HCT116 (cell line): Measurements from ENCODE around the gene MAP3K7CL. TPM values are rescaled to one million over a fixed set of nuclear protein-coding genes. Genes with fewer than 3 reads are reported as not detected.
A peak's percentile ranks its signal among the peaks of the same experiment; 100 is the strongest.

Experiments
- ATAC-seq: fragments of 200-7000 bp; cut with Tn5 transposase; 2 replicates; pipeline ENCODE4 v1.9.1; 2020; ENCODE audit warnings: mild to moderate bottlenecking, moderate library complexity
- BruUV-seq: library from RNA; stranded (reverse); fragments of 400-500 nt; replicated peaks from 2 replicates; lab custom pipeline; 2021; lab: Mats Ljungman, UMichigan
- CTCF ChIA-PET: fragments of 300-600 bp; sonication (Branson Sonifier 250); formaldehyde crosslinking; loops from one replicate; lab custom pipeline; 2021; ENCODE audit warnings: antibody characterized with exemption; lab: Charles Lee
- POLR2A ChIA-PET: fragments of 300-600, 350-600 bp; sonication (Branson Sonifier 250); formaldehyde crosslinking; loops from one replicate; lab custom pipeline; 2021; ENCODE audit warnings: antibody characterized with exemption; lab: Charles Lee
- RAD21 ChIA-PET, 2 experiments: fragments of 300-600 bp; sonication (Branson Sonifier 250); formaldehyde crosslinking; loops; one replicate each; lab custom pipeline; 2023; ENCODE audit warnings: low total read pairs in 2 of 2; ENCODE audit not compliant: uncharacterized antibody in 2 of 2, unreplicated experiment in 2 of 2, low non-redundant PET in 1 of 2; lab: Charles Lee
- DNase-seq: peaks from one replicate; pipeline ENCODE4 v3.0.0-alpha.2; 2010; ENCODE audit warnings: low read depth, low spot score
- H2AFZ ChIP-seq: fragments of 200-600 bp; shearing (Covaris generic), sonication (generic); 2 replicates; pipeline ENCODE4 v1.6.1; 2017; ENCODE audit warnings: low read depth, mixed run types, mixed read lengths, antibody characterized with exemption, low read length; ENCODE audit not compliant: poor library complexity, severe bottlenecking
- H3K27ac ChIP-seq: 2 replicates; pipeline ENCODE4 v1.5.1; 2012; ENCODE audit warnings: low read depth, low read length
- H3K27me3 ChIP-seq: fragments of 200-600 bp; sonication (generic); 2 replicates; pipeline ENCODE4 v1.6.1; 2016; ENCODE audit warnings: mixed run types, low read length, mixed read lengths; ENCODE audit not compliant: insufficient read depth
- H3K36me3 ChIP-seq, 2 experiments: fragments of 200-500 bp in 1 of 2; fragments of 200-600 bp in 1 of 2; sonication (Bioruptor generic) in 1 of 2; sonication (generic) in 1 of 2; 2 replicates each; pipeline versions ENCODE4 v1.5.1 to v1.6.1; 2014 to 2016; ENCODE audit warnings: low read length in 2 of 2, inconsistent platforms in 1 of 2, mixed read lengths in 1 of 2, mixed run types in 1 of 2; ENCODE audit not compliant: insufficient read depth in 2 of 2, control insufficient read depth in 1 of 2
- H3K4me1 ChIP-seq, 2 experiments: fragments of 200-600 bp in 1 of 2; sonication (generic) in 1 of 2; 2 replicates each; pipeline versions ENCODE4 v1.5.1 to v1.6.1; 2012 to 2017; ENCODE audit warnings: low read length in 2 of 2, inconsistent platforms in 1 of 2, mild to moderate bottlenecking in 1 of 2, mixed read lengths in 1 of 2, mixed run types in 1 of 2, moderate library complexity in 1 of 2; ENCODE audit not compliant: insufficient read depth in 2 of 2, control insufficient read depth in 1 of 2
- H3K4me2 ChIP-seq: fragments of 200-600 bp; sonication (generic); 2 replicates; pipeline ENCODE4 v1.6.1; 2017; ENCODE audit warnings: mixed run types, low read length, mixed read lengths
- H3K4me3 ChIP-seq, 2 experiments: fragments of 200-600 bp in 1 of 2; sonication (generic) in 1 of 2; replicated peaks in 1 of 2; 2 replicates each; pipeline ENCODE4 v1.5.1; 2011 to 2016; ENCODE audit warnings: low read length in 2 of 2, control low read depth in 1 of 2, low read depth in 1 of 2, mild to moderate bottlenecking in 1 of 2, mixed read lengths in 1 of 2, mixed run types in 1 of 2
- H3K79me2 ChIP-seq: fragments of 200-600 bp; sonication (generic); 2 replicates; pipeline ENCODE4 v1.6.1; 2017; ENCODE audit warnings: mild to moderate bottlenecking, mixed run types, low read length, moderate library complexity, mixed read lengths; ENCODE audit not compliant: insufficient read depth
- H3K9ac ChIP-seq: fragments of 200-600 bp; sonication (generic); 2 replicates; pipeline ENCODE4 v1.6.1; 2016; ENCODE audit warnings: low read length, mixed read lengths
- H3K9me2 ChIP-seq: fragments of 200-600 bp; sonication (generic), shearing (Covaris generic); 2 replicates; pipeline ENCODE4 v1.6.1; 2017; ENCODE audit warnings: mixed run types, mild to moderate bottlenecking, moderate library complexity; ENCODE audit not compliant: insufficient read depth
- H3K9me3 ChIP-seq, 2 experiments: fragments of 200-500 bp in 1 of 2; fragments of 200-600 bp in 1 of 2; sonication (Bioruptor generic) in 1 of 2; sonication (generic) in 1 of 2; 2 replicates each; pipeline ENCODE4 v1.6.1; 2014 to 2017; ENCODE audit warnings: low read length in 2 of 2, mixed read lengths in 2 of 2, inconsistent platforms in 1 of 2, low read depth in 1 of 2, mild to moderate bottlenecking in 1 of 2, mixed run types in 1 of 2, moderate library complexity in 1 of 2; ENCODE audit not compliant: control insufficient read depth in 1 of 2, insufficient read depth in 1 of 2
- H4K20me1 ChIP-seq: fragments of 200-600 bp; sonication (generic), shearing (Covaris generic); 2 replicates; pipeline ENCODE4 v1.6.1; 2017; ENCODE audit warnings: mixed run types, mild to moderate bottlenecking, moderate library complexity; ENCODE audit not compliant: insufficient read depth
- EZH2 ChIP-seq: fragments of 200-600 bp; sonication (generic); IDR thresholded peaks from 2 replicates; pipeline ENCODE4 v1.6.1; 2017; ENCODE audit warnings: antibody characterized with exemption, mixed run types
- RAD21 ChIP-seq: IDR thresholded peaks from 2 replicates; pipeline ENCODE4 v1.6.1; 2012; ENCODE audit warnings: low read depth, mild to moderate bottlenecking
- YY1 ChIP-seq: IDR thresholded peaks from 2 replicates; pipeline ENCODE4 v1.6.1; 2011; ENCODE audit warnings: low read length, low read depth, moderate library complexity, mild to moderate bottlenecking; ENCODE audit not compliant: insufficient replicate concordance; ENCODE audit errors: extremely low read depth
- intact Hi-C: fragments of 100-400 bp; cut with micrococcal nuclease; formaldehyde crosslinking; loops from 2 replicates; pipeline ENCODE4 v1.10.0; 2022
- total RNA-seq: library from RNA; stranded (reverse); gene quantifications from one replicate; pipeline ENCODE4 v1.2.1, GENCODE V29; 2021; ENCODE audit not compliant: unreplicated experiment
- TF ChIP-seq, protein P1 (sequence below), 3 experiments: fragments of 200-600 bp in 1 of 3; sonication (generic) in 1 of 3; IDR thresholded peaks in 2 of 3; conservative IDR thresholded peaks in 1 of 3; 2 replicates each; pipeline ENCODE4 v1.5.1; 2012 to 2017; ENCODE audit warnings: low read depth in 2 of 3, low read length in 2 of 3, antibody characterized with exemption in 1 of 3, borderline replicate concordance in 1 of 3, control low read depth in 1 of 3, mild to moderate bottlenecking in 1 of 3, mixed read lengths in 1 of 3, mixed run types in 1 of 3, moderate library complexity in 1 of 3; ENCODE audit not compliant: insufficient read depth in 1 of 3
- TF ChIP-seq, protein P2 (sequence below): IDR thresholded peaks from 2 replicates; pipeline ENCODE4 v1.6.1; 2012
- TF ChIP-seq, protein P3 (sequence below): IDR thresholded peaks from 2 replicates; pipeline ENCODE4 v1.6.1; 2011; ENCODE audit warnings: mild to moderate bottlenecking, low read length, moderate library complexity; ENCODE audit not compliant: insufficient replicate concordance; ENCODE audit errors: extremely low read depth

MAP3K7CL gene
- total RNA-seq, 1 experiment from 2014 or later: 0.57 TPM

DNA sequence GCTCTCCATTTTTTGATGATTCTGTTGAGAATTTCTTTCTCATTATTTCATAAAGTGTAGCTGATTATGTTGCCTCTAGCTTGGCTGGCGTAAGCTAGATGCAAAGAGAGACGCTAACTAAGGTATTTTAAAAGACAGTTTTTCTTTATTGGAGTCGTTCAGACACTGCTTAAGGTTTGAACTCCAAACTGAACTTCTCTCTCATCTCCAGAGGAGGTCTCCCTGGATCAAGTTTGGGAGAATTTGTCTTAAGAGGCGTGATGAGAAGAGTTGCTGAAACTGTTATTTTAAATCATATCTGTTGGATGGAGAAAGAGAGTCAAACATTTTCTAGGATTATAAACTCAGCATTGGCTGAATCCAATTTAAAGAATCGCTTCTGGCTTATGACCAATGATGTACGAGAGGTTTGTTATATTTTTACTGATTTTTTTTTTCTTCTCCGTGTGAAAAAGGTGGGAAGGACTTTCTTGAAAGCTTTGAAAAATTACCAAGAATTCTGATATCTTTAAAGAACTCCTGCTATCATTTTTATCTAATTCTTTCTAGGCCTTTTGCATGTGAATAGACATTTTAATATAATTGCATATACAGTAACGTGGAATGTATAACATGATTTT lies 34.0 kb downstream of the MAP3K7CL start:
- TF ChIP-seq, protein P1, sequence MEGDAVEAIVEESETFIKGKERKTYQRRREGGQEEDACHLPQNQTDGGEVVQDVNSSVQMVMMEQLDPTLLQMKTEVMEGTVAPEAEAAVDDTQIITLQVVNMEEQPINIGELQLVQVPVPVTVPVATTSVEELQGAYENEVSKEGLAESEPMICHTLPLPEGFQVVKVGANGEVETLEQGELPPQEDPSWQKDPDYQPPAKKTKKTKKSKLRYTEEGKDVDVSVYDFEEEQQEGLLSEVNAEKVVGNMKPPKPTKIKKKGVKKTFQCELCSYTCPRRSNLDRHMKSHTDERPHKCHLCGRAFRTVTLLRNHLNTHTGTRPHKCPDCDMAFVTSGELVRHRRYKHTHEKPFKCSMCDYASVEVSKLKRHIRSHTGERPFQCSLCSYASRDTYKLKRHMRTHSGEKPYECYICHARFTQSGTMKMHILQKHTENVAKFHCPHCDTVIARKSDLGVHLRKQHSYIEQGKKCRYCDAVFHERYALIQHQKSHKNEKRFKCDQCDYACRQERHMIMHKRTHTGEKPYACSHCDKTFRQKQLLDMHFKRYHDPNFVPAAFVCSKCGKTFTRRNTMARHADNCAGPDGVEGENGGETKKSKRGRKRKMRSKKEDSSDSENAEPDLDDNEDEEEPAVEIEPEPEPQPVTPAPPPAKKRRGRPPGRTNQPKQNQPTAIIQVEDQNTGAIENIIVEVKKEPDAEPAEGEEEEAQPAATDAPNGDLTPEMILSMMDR (IDR thresholded peaks at IDR 0.05 in 2 of 3, conservative IDR thresholded peaks at IDR 0.05 in 1 of 3; ENCODE audit: borderline replicate concordance in 1 of 3, insufficient read depth in 1 of 3, low read depth in 2 of 3, low read length in 2 of 3): peak; percentile 67 to 84 (median 69)
- TF ChIP-seq, protein P2, sequence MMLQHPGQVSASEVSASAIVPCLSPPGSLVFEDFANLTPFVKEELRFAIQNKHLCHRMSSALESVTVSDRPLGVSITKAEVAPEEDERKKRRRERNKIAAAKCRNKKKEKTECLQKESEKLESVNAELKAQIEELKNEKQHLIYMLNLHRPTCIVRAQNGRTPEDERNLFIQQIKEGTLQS: no peak
- TF ChIP-seq RAD21: peak; percentile 84
- Histone ChIP-seq H3K9ac (no peak overlapping the region), H2AFZ (peak overlapping the region; percentile 99), H3K36me3 (no peaks in the 10 kb centered on the region), H3K79me2 (no peaks in the 10 kb centered on the region), H3K27ac (no peak overlapping the region), H3K4me1 (peaks cover 18 to 36% of the 10 kb centered on the region in 2 experiments), H3K27me3 (no peaks in the 10 kb centered on the region), H4K20me1 (no peaks in the 10 kb centered on the region), H3K4me2 (peak overlapping the region; percentile 29; the same call in 1 of the 2 replicates), H3K9me2 (no peaks in the 10 kb centered on the region), H3K9me3 (no peaks in the 10 kb centered on the region), H3K4me3 (no peak overlapping the region)
- ChIA-PET POLR2A (interaction anchor here (0.6 to 1.3 kb wide), 3 partner anchors 91 to 135 kb away, joined by 3 to 5 read pairs (median 3); partner anchors contain the start of gene CCT8), CTCF (interaction anchor here (0.7 to 3.3 kb wide), 23 partner anchors 9 to 215 kb away, joined by 3 to 42 read pairs (median 4); no protein-coding TSS in a partner anchor), RAD21 (interaction anchor here (0.6 to 1.7 kb wide), 4 partner anchors 184 to 252 kb away, joined by 3 to 5 read pairs (median 4); no protein-coding TSS in a partner anchor)
- no TSS peak for BruUV-seq
- intact Hi-C loops: loop anchor here (1.0 to 10.0 kb wide), 5 partner anchors 72 to 1920 kb away; no protein-coding TSS in a partner anchor
- ATAC-seq (peak; percentile 72), DNase-seq (peak; percentile 69)

DNA sequence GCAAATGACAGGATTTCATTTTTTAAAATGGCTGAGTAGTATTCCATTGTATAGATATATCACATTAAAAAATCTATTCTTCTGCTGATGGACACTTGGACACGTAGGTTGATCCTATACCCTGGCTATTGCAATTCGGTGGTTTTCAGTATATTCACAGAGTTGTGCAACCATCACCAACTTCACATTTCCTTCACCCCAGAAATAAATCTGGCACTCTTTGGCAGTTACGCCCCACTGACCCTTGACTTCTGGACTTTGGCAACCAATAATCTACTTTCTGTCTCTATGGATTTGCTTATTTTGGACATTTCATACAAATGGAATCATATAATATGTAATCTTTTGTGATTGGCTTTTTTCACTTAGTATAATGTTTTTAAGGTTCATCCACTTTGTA lies 35.9 kb downstream of the MAP3K7CL start:
- POLR2A ChIA-PET: no interaction called here
- Histone ChIP-seq H3K4me1 (peaks cover 18 to 39% of the 10 kb centered on the region in 2 experiments), H3K4me2 (no peak overlapping the region), H3K36me3 (no peaks in the 10 kb centered on the region), H3K27ac (no peak overlapping the region), H2AFZ (no peak overlapping the region), H3K79me2 (no peaks in the 10 kb centered on the region), H3K9me3 (no peaks in the 10 kb centered on the region), H3K9ac (no peak overlapping the region), H3K27me3 (no peaks in the 10 kb centered on the region), H3K4me3 (no peak overlapping the region), H3K9me2 (no peaks in the 10 kb centered on the region), H4K20me1 (no peaks in the 10 kb centered on the region)
- ATAC-seq (no peak), DNase-seq (no peak)
- intact Hi-C loops: loop anchor here (10.0 kb wide), 1 partner anchor 1918 kb away; no protein-coding TSS in a partner anchor
- TF ChIP-seq EZH2 (no peak), YY1 (no peak)
- TF ChIP-seq, protein P3, sequence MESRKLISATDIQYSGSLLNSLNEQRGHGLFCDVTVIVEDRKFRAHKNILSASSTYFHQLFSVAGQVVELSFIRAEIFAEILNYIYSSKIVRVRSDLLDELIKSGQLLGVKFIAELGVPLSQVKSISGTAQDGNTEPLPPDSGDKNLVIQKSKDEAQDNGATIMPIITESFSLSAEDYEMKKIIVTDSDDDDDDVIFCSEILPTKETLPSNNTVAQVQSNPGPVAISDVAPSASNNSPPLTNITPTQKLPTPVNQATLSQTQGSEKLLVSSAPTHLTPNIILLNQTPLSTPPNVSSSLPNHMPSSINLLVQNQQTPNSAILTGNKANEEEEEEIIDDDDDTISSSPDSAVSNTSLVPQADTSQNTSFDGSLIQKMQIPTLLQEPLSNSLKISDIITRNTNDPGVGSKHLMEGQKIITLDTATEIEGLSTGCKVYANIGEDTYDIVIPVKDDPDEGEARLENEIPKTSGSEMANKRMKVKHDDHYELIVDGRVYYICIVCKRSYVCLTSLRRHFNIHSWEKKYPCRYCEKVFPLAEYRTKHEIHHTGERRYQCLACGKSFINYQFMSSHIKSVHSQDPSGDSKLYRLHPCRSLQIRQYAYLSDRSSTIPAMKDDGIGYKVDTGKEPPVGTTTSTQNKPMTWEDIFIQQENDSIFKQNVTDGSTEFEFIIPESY: no peak
- RAD21 ChIA-PET: no interaction called here
- CTCF ChIA-PET: no interaction called here
- BruUV-seq: no TSS peak
